Measurements from ENCODE around the gene LRCH1.

GRCh38 chr13:46504036-46504435, 48.9 kb upstream of the LRCH1 start:
- TF ChIP-seq, protein P1, sequence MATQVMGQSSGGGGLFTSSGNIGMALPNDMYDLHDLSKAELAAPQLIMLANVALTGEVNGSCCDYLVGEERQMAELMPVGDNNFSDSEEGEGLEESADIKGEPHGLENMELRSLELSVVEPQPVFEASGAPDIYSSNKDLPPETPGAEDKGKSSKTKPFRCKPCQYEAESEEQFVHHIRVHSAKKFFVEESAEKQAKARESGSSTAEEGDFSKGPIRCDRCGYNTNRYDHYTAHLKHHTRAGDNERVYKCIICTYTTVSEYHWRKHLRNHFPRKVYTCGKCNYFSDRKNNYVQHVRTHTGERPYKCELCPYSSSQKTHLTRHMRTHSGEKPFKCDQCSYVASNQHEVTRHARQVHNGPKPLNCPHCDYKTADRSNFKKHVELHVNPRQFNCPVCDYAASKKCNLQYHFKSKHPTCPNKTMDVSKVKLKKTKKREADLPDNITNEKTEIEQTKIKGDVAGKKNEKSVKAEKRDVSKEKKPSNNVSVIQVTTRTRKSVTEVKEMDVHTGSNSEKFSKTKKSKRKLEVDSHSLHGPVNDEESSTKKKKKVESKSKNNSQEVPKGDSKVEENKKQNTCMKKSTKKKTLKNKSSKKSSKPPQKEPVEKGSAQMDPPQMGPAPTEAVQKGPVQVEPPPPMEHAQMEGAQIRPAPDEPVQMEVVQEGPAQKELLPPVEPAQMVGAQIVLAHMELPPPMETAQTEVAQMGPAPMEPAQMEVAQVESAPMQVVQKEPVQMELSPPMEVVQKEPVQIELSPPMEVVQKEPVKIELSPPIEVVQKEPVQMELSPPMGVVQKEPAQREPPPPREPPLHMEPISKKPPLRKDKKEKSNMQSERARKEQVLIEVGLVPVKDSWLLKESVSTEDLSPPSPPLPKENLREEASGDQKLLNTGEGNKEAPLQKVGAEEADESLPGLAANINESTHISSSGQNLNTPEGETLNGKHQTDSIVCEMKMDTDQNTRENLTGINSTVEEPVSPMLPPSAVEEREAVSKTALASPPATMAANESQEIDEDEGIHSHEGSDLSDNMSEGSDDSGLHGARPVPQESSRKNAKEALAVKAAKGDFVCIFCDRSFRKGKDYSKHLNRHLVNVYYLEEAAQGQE (IDR thresholded peaks at IDR 0.05; ENCODE audit: insufficient replicate concordance, low read depth) = no peak
- TF ChIP-seq SPI1 (IDR thresholded peaks at IDR 0.05; ENCODE audit: borderline replicate concordance, low read depth) (no peak), CTCF (IDR thresholded peaks at IDR 0.05; ENCODE audit: insufficient read depth, low read length) (no peak), POLR2AphosphoS5 (IDR thresholded peaks at IDR 0.05; ENCODE audit: low read depth) (no peak)

All from HL-60 (cell line).